ENCODE results near the gene PAX5. TPM values are rescaled to one million over a fixed set of nuclear protein-coding genes. Genes with fewer than 3 reads are reported as not detected.

The PAX5 gene
- polyA plus RNA-seq, 2 of the 4 experiments (the other 2 are of a cell fraction) = not detected

GRCh38 chr9:36901528-36901927 lies 132.5 kb downstream of the PAX5 start:
- ATAC-seq (no peak), FAIRE-seq (no peak), DNase-seq (ENCODE audit: low read depth in 1 of 2, low spot score in 1 of 2) (no peak)
- Histone ChIP-seq H3K4me1 (peaks cover 6% of the 10 kb centered on the region; the same call in 2 of the 3 replicates), H3K27ac (no peak overlapping the region), H3K9me3 (no peaks in the 10 kb centered on the region), H3K4me2 (no peak overlapping the region), H3K4me3 (no peak overlapping the region)
- no peak for TF ChIP-seq ZFP36 (IDR thresholded peaks at IDR 0.05; ENCODE audit: borderline replicate concordance, partially characterized antibody)
- no peak for TF ChIP-seq SREBF2 (IDR thresholded peaks at IDR 0.05)
- TF ChIP-seq HMGXB4 (CRISPR knock-in tag; IDR thresholded peaks at IDR 0.05; ENCODE audit: borderline replicate concordance) = no peak
- no peak for TF ChIP-seq PHF8 (IDR thresholded peaks at IDR 0.05; ENCODE audit: borderline replicate concordance, low read depth)
- no peak for TF ChIP-seq MAFK (IDR thresholded peaks at IDR 0.05; ENCODE audit: partially characterized antibody)
- no peak for TF ChIP-seq POLR2A (IDR thresholded peaks at IDR 0.05; ENCODE audit: low read length)
- TF ChIP-seq BHLHE40 (IDR thresholded peaks at IDR 0.05; ENCODE audit: low read depth, low read length) = no peak
- TF ChIP-seq JUNB (IDR thresholded peaks at IDR 0.05) = no peak
- no peak for TF ChIP-seq ZNF302 (CRISPR knock-in tag; IDR thresholded peaks at IDR 0.05)
- no peak for TF ChIP-seq HOXB13 (CRISPR knock-in tag; IDR thresholded peaks at IDR 0.05; ENCODE audit: low read depth)
- no peak for TF ChIP-seq CHD4 (IDR thresholded peaks at IDR 0.05; ENCODE audit: borderline replicate concordance)
- TF ChIP-seq BCL3 (IDR thresholded peaks at IDR 0.05) = no peak
- no peak for TF ChIP-seq RFX5 (IDR thresholded peaks at IDR 0.05)
- ChIA-PET CTCF (interaction anchor here (1.0 to 2.6 kb wide), 4 partner anchors 10 to 80 kb away, joined by 3 to 12 read pairs (median 4); no protein-coding TSS in a partner anchor), POLR2A (no interaction called here)
- WGBS (ENCODE audit: missing lambda C conversion rate) = 76% methylated on average over 7 of the region's 7 CpGs

- CTCF ChIA-PET = interaction anchor here (0.6 to 2.6 kb wide), 4 partner anchors 18 to 80 kb away, joined by 3 to 12 read pairs (median 4); no protein-coding TSS in a partner anchor
- H3K4me3 ChIP-seq = no peak overlapping the region
- no peaks in the 10 kb centered on the region for H3K9me3 ChIP-seq
- no peak for FAIRE-seq
- no peak for ATAC-seq
- 75% methylated on average over 5 of the region's 6 CpGs for WGBS (ENCODE audit: missing lambda C conversion rate)
- H3K4me2 ChIP-seq = no peak overlapping the region
- DNase-seq (ENCODE audit: low read depth in 1 of 2, low spot score in 1 of 2) = no peak
- peaks cover 6% of the 10 kb centered on the region; the same call in 2 of the 3 replicates for H3K4me1 ChIP-seq
- POLR2A ChIA-PET = no interaction called here
- no peak overlapping the region for H3K27ac ChIP-seq
- TF ChIP-seq ZNF302 (CRISPR knock-in tag; IDR thresholded peaks at IDR 0.05) = no peak
- no peak for TF ChIP-seq RAD21 (conservative IDR thresholded peaks at IDR 0.05 in 1 of 2, IDR thresholded peaks at IDR 0.05 in 1 of 2)
- TF ChIP-seq MAFK (IDR thresholded peaks at IDR 0.05; ENCODE audit: partially characterized antibody) = no peak
- TF ChIP-seq JUN (IDR thresholded peaks at IDR 0.05) = no peak
- TF ChIP-seq POLR2A (IDR thresholded peaks at IDR 0.05; ENCODE audit: low read length) = no peak
- no peak for TF ChIP-seq NFE2L2 (conservative IDR thresholded peaks at IDR 0.05; ENCODE audit: low read length)
- no peak for TF ChIP-seq POLR2AphosphoS2 (conservative IDR thresholded peaks at IDR 0.05; ENCODE audit: low read length)
- TF ChIP-seq KDM5A (IDR thresholded peaks at IDR 0.05) = no peak
- no peak for TF ChIP-seq NPAS2 (CRISPR knock-in tag; IDR thresholded peaks at IDR 0.05; ENCODE audit: borderline replicate concordance)
- TF ChIP-seq CBX8 (IDR thresholded peaks at IDR 0.05) = no peak
Measured at GRCh38 chr9:36900856-36901220, 133.2 kb downstream of the PAX5 start.

GRCh38 chr9:36900136-36900855 lies 133.8 kb downstream of the PAX5 start:
- 83% methylated on average over 18 of the region's 18 CpGs for WGBS (ENCODE audit: missing lambda C conversion rate)
- Histone ChIP-seq H3K4me3 (no peak overlapping the region), H3K4me1 (peaks cover 6% of the 10 kb centered on the region; the same call in 2 of the 3 replicates), H3K27ac (no peak overlapping the region), H3K4me2 (no peak overlapping the region), H3K9me3 (no peaks in the 10 kb centered on the region)
- ChIA-PET CTCF (interaction anchor here (0.6 to 2.6 kb wide), 5 partner anchors 12 to 74 kb away, joined by 3 to 12 read pairs (median 3); no protein-coding TSS in a partner anchor), POLR2A (no interaction called here)
- ATAC-seq (no peak), DNase-seq (ENCODE audit: low read depth in 1 of 2, low spot score in 1 of 2) (no peak), FAIRE-seq (no peak)
- TF ChIP-seq GATA3 (IDR thresholded peaks at IDR 0.05; ENCODE audit: borderline replicate concordance) (no peak), FOSL2 (IDR thresholded peaks at IDR 0.05) (no peak), FOSL2 (CRISPR knock-in tag; IDR thresholded peaks at IDR 0.05) (no peak), FOXS1 (CRISPR knock-in tag; IDR thresholded peaks at IDR 0.05) (no peak), KDM1A (IDR thresholded peaks at IDR 0.05; ENCODE audit: low read depth) (no peak), HOXB5 (CRISPR knock-in tag; IDR thresholded peaks at IDR 0.05) (no peak), ZC3H11A (IDR thresholded peaks at IDR 0.05) (no peak), ZFP36 (IDR thresholded peaks at IDR 0.05; ENCODE audit: borderline replicate concordance, partially characterized antibody) (no peak), EP300 (IDR thresholded peaks at IDR 0.05) (no peak), MAFK (IDR thresholded peaks at IDR 0.05; ENCODE audit: partially characterized antibody) (no peak), JUNB (IDR thresholded peaks at IDR 0.05) (no peak), CTCF (IDR thresholded peaks at IDR 0.05) (no peak), HEYL (CRISPR knock-in tag; IDR thresholded peaks at IDR 0.05) (no peak)

Measured in A549 (cell line).